HepG2 (cell line): ENCODE data around the gene CNEP1R1. TPM values are rescaled to one million over a fixed set of nuclear protein-coding genes. Genes with fewer than 3 reads are reported as not detected.
A peak's percentile ranks its signal among the peaks of the same experiment; 100 is the strongest.

ENCODE experiments used
- BORCS8-MEF2B ChIP-seq: sonication (generic); formaldehyde crosslinking; IDR thresholded peaks from 2 replicates; pipeline ENCODE4 v1.8.0; 2022; ENCODE audit warnings: mild to moderate bottlenecking, missing genetic modification reagents
- EHMT2 ChIP-seq: fragments of 200-600 bp; sonication (generic); IDR thresholded peaks from 2 replicates; pipeline ENCODE4 v1.7.0; 2017; ENCODE audit warnings: antibody characterized with exemption, low read depth, low read length, borderline replicate concordance
- FOXJ3 ChIP-seq: sonication (generic); formaldehyde crosslinking; IDR thresholded peaks from 2 replicates; pipeline ENCODE4 v1.4.0; 2020; ENCODE audit warnings: missing genetic modification reagents, mild to moderate bottlenecking, borderline replicate concordance
- KLF11 ChIP-seq: IDR thresholded peaks from 2 replicates; pipeline ENCODE4 v1.6.1; 2016; ENCODE audit warnings: missing compliant biosample characterization
- NFATC3 ChIP-seq: sonication (generic); formaldehyde crosslinking; IDR thresholded peaks from 2 replicates; pipeline ENCODE4 v1.5.1; 2020; ENCODE audit warnings: mild to moderate bottlenecking, missing genetic modification reagents
- NR2F6 ChIP-seq, 2 experiments: IDR thresholded peaks; 2 replicates each; pipeline ENCODE4 v1.6.1; 2016; ENCODE audit warnings: antibody characterized with exemption in 1 of 2, mild to moderate bottlenecking in 1 of 2
- PPARG ChIP-seq: conservative IDR thresholded peaks from 2 replicates; pipeline ENCODE4 v1.6.1; 2016; ENCODE audit warnings: missing biosample characterization, missing genetic modification reagents
- SNAPC2 ChIP-seq: sonication (generic); formaldehyde crosslinking; IDR thresholded peaks from 2 replicates; pipeline ENCODE4 v1.8.1; 2022; ENCODE audit warnings: mild to moderate bottlenecking, missing genetic modification reagents
- ZBTB44 ChIP-seq: sonication (generic); formaldehyde crosslinking; IDR thresholded peaks from 2 replicates; pipeline ENCODE4 v1.4.0; 2020; ENCODE audit warnings: missing genetic modification reagents
- ZNF3 ChIP-seq: IDR thresholded peaks from 2 replicates; pipeline ENCODE4 v1.7.0; 2017; ENCODE audit warnings: inconsistent platforms
- ZNF558 ChIP-seq: sonication (generic); formaldehyde crosslinking; IDR thresholded peaks from 2 replicates; pipeline ENCODE4 v1.9.0; 2022; ENCODE audit warnings: mild to moderate bottlenecking, missing genetic modification reagents, borderline replicate concordance
- ZNF674 ChIP-seq: sonication (generic); formaldehyde crosslinking; IDR thresholded peaks from 2 replicates; pipeline ENCODE4 v1.5.0; 2020; ENCODE audit warnings: low read depth, mild to moderate bottlenecking, missing genetic modification reagents
- ZNF770 ChIP-seq: sonication (generic); formaldehyde crosslinking; IDR thresholded peaks from 2 replicates; pipeline ENCODE4 v1.5.0; 2020; ENCODE audit warnings: mild to moderate bottlenecking, missing genetic modification reagents
- ZNF850 ChIP-seq: sonication (generic); formaldehyde crosslinking; conservative IDR thresholded peaks from 2 replicates; pipeline ENCODE4 v1.9.0; 2021; ENCODE audit warnings: mild to moderate bottlenecking, missing genetic modification reagents
- polyA plus RNA-seq, 8 experiments: library from polyadenylated mRNA; depleted of rRNA in 3 of 8; stranded (reverse) in 7 of 8; unstranded in 1 of 8; fragments of >200 nt; fragmentation: Illumina TruSeq in 4 of 8; extraction: Trizol in 4 of 8; gene quantifications; 2 replicates each; pipeline versions ENCODE4 v1.2.1 to v1.2.3, GENCODE V29; 2011 to 2016; ENCODE audit warnings: low read depth in 4 of 8, missing spikeins in 1 of 8, mixed read lengths in 1 of 8; ENCODE audit not compliant: insufficient read depth in 1 of 8
- total RNA-seq, 5 experiments: library from RNA; depleted of rRNA; stranded (reverse); fragments of >200 nt; fragmentation: Illumina TruSeq; extraction: Trizol; gene quantifications; 2 replicates each; pipeline ENCODE4 v1.2.3, GENCODE V29; 2016; ENCODE audit warnings: low read depth in 1 of 5
- TF ChIP-seq, protein P1 (sequence below): sonication (generic); formaldehyde crosslinking; IDR thresholded peaks from 2 replicates; pipeline ENCODE4 v1.8.1; 2023; ENCODE audit warnings: missing genetic modification reagents, inconsistent platforms, borderline replicate concordance
- TF ChIP-seq, protein P2 (sequence below): sonication (generic); formaldehyde crosslinking; IDR thresholded peaks from 2 replicates; pipeline ENCODE4 v1.9.0; 2021; ENCODE audit warnings: missing genetic modification reagents, borderline replicate concordance
- TF ChIP-seq, protein P3 (sequence below): IDR thresholded peaks from 2 replicates; pipeline ENCODE4 v1.6.1; 2016; ENCODE audit warnings: missing biosample characterization, missing genetic modification reagents, low read depth
- TF ChIP-seq, protein P4 (sequence below): sonication (generic); formaldehyde crosslinking; conservative IDR thresholded peaks from 2 replicates; pipeline ENCODE4 v1.4.0; 2020; ENCODE audit warnings: missing genetic modification reagents

The CNEP1R1 gene
- total and polyA plus RNA-seq, 2 of the 13 experiments (the other 11 are each of a cell fraction or from before 2014, with no cell fraction given) = 23.6 to 26.8 TPM

DNA sequence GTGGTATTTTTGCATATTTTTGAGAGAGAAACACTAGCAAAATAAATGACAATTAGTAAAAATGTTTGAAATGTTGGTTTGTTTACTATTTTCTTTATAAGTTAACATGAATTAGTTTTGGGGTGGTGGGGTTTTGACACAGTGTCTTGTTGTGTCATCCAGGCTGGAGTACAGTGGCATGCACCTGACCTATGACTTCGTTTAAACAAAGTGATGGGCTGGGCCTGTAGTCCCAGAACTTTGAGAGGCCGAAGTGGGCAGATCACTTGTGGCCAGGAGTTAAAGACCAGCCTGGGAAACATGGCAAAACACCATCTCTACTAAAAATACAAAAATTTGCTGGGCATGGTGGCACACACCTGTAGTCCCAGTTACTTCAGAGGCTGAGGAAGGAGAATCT is 22.8 kb downstream of the CNEP1R1 start (continued):
- TF ChIP-seq, protein P1, sequence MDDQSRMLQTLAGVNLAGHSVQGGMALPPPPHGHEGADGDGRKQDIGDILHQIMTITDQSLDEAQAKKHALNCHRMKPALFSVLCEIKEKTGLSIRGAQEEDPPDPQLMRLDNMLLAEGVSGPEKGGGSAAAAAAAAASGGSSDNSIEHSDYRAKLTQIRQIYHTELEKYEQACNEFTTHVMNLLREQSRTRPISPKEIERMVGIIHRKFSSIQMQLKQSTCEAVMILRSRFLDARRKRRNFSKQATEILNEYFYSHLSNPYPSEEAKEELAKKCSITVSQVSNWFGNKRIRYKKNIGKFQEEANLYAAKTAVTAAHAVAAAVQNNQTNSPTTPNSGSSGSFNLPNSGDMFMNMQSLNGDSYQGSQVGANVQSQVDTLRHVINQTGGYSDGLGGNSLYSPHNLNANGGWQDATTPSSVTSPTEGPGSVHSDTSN = no peak
- TF ChIP-seq ZNF558 (CRISPR knock-in tag) = no peak
- TF ChIP-seq ZNF3 (CRISPR knock-in tag) = no peak
- TF ChIP-seq ZNF674 (CRISPR knock-in tag) = no peak
- TF ChIP-seq, protein P2, sequence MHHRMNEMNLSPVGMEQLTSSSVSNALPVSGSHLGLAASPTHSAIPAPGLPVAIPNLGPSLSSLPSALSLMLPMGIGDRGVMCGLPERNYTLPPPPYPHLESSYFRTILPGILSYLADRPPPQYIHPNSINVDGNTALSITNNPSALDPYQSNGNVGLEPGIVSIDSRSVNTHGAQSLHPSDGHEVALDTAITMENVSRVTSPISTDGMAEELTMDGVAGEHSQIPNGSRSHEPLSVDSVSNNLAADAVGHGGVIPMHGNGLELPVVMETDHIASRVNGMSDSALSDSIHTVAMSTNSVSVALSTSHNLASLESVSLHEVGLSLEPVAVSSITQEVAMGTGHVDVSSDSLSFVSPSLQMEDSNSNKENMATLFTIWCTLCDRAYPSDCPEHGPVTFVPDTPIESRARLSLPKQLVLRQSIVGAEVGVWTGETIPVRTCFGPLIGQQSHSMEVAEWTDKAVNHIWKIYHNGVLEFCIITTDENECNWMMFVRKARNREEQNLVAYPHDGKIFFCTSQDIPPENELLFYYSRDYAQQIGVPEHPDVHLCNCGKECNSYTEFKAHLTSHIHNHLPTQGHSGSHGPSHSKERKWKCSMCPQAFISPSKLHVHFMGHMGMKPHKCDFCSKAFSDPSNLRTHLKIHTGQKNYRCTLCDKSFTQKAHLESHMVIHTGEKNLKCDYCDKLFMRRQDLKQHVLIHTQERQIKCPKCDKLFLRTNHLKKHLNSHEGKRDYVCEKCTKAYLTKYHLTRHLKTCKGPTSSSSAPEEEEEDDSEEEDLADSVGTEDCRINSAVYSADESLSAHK (CRISPR knock-in tag) = no peak
- no peak for TF ChIP-seq ZBTB44
- TF ChIP-seq BORCS8-MEF2B (CRISPR knock-in tag) = no peak
- TF ChIP-seq FOXJ3 (CRISPR knock-in tag) = no peak
- TF ChIP-seq, protein P3, sequence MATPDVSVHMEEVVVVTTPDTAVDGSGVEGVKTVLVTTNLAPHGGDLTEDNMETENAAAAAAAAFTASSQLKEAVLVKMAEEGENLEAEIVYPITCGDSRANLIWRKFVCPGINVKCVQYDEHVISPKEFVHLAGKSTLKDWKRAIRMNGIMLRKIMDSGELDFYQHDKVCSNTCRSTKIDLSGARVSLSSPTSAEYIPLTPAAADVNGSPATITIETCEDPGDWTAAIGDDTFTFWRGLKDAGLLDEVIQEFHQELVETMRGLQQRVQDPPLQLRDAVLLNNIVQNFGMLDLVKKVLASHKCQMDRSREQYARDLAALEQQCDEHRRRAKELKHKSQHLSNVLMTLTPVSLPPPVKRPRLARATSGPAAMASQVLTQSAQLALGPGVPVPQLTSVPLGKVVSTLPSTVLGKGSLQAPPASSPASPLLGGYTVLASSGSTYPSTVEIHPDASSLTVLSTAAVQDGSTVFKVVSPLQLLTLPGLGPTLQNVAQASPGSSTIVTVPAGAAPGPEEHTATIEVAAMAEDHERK = no peak
- no peak for TF ChIP-seq EHMT2
- TF ChIP-seq, protein P4, sequence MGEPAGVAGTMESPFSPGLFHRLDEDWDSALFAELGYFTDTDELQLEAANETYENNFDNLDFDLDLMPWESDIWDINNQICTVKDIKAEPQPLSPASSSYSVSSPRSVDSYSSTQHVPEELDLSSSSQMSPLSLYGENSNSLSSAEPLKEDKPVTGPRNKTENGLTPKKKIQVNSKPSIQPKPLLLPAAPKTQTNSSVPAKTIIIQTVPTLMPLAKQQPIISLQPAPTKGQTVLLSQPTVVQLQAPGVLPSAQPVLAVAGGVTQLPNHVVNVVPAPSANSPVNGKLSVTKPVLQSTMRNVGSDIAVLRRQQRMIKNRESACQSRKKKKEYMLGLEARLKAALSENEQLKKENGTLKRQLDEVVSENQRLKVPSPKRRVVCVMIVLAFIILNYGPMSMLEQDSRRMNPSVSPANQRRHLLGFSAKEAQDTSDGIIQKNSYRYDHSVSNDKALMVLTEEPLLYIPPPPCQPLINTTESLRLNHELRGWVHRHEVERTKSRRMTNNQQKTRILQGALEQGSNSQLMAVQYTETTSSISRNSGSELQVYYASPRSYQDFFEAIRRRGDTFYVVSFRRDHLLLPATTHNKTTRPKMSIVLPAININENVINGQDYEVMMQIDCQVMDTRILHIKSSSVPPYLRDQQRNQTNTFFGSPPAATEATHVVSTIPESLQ (CRISPR knock-in tag) = no peak
- 0 out of 2 replicates have a peak, but pooled peaks have one; percentile 15 for TF ChIP-seq ZNF770 (CRISPR knock-in tag)
- no peak for TF ChIP-seq NFATC3 (CRISPR knock-in tag)
- peak; percentile 52; the same call in 1 of the 2 replicates for TF ChIP-seq PPARG (CRISPR knock-in tag)
- no peak for TF ChIP-seq ZNF850 (CRISPR knock-in tag)
- no peak for TF ChIP-seq SNAPC2
- TF ChIP-seq NR2F6 (IDR thresholded peaks at IDR 0.05) = no peak
- TF ChIP-seq NR2F6 (CRISPR knock-in tag; IDR thresholded peaks at IDR 0.05) = peak; percentile 53
- no peak for TF ChIP-seq KLF11 (CRISPR knock-in tag)
